Fibroblast of skin of right quadriceps (primary cell): ENCODE results near the gene EFNA3.
"Not testable (repeated sequence)": the region's sequence is repeated elsewhere in the genome, so short reads cannot be mapped to it uniquely, and the experiment has no call there.

Experiments
- DNase-seq: peaks from one replicate; pipeline ENCODE4 v3.0.0-alpha.2; 2013

Gene EFNA3

GRCh38 chr1:155113450-155113980 is 34.9 kb downstream of the EFNA3 start:
- DNase-seq, result no peak

- DNase-seq, result no peak
Observed at GRCh38 chr1:155116113-155116764, 37.6 kb downstream of the EFNA3 start.

- DNase-seq, result no peak
Observed at GRCh38 chr1:155117610-155118009, 39.0 kb downstream of the EFNA3 start.

GRCh38 chr1:155118090-155118489 is 39.5 kb downstream of the EFNA3 start:
- not testable (repeated sequence) for DNase-seq

- no peak for DNase-seq
Observed at GRCh38 chr1:155120253-155120652, 41.6 kb downstream of the EFNA3 start.

GRCh38 chr1:155121249-155121648 is 42.6 kb downstream of the EFNA3 start:
- no peak for DNase-seq

- no peak for DNase-seq
Observed at GRCh38 chr1:155122308-155122707, 43.7 kb downstream of the EFNA3 start.

GRCh38 chr1:155123801-155124200 is 45.2 kb downstream of the EFNA3 start:
- no peak for DNase-seq

- no peak for DNase-seq
Observed at GRCh38 chr1:155124503-155125463, 46.1 kb downstream of the EFNA3 start.

- no peak for DNase-seq
Observed at GRCh38 chr1:155125511-155125945, 46.9 kb downstream of the EFNA3 start.

- no peak for DNase-seq
Observed at GRCh38 chr1:155125946-155126555, 47.4 kb downstream of the EFNA3 start.

- no peak for DNase-seq
Observed at GRCh38 chr1:155126556-155127104, 48.0 kb downstream of the EFNA3 start.

GRCh38 chr1:155127105-155127966 is 48.7 kb downstream of the EFNA3 start, which contains the start of gene EFNA1:
TSS of gene EFNA1 (plus strand) at chr1:155127876. CDS start at chr1:155127978, 102 bp downstream.
- no peak for DNase-seq

GRCh38 chr1:155127967-155128754 is 49.5 kb downstream of the EFNA3 start:
- DNase-seq, result no peak

- DNase-seq, result no peak
Observed at GRCh38 chr1:155128755-155129473, 50.3 kb downstream of the EFNA3 start.

- no peak for DNase-seq
Observed at GRCh38 chr1:155130272-155131006, 51.8 kb downstream of the EFNA3 start.

- DNase-seq, result no peak
Observed at GRCh38 chr1:155131285-155131684, 52.6 kb downstream of the EFNA3 start.

GRCh38 chr1:155131856-155132255 is 53.2 kb downstream of the EFNA3 start:
- no peak for DNase-seq

- DNase-seq, result no peak
Observed at GRCh38 chr1:155133799-155134281, 55.2 kb downstream of the EFNA3 start.
